ENCODE results near the gene FGF3. TPM values are rescaled to one million over a fixed set of nuclear protein-coding genes. Genes with fewer than 3 reads are reported as not detected.

FGF3 gene
- polyA plus RNA-seq, 12 donors = not detected

DNA sequence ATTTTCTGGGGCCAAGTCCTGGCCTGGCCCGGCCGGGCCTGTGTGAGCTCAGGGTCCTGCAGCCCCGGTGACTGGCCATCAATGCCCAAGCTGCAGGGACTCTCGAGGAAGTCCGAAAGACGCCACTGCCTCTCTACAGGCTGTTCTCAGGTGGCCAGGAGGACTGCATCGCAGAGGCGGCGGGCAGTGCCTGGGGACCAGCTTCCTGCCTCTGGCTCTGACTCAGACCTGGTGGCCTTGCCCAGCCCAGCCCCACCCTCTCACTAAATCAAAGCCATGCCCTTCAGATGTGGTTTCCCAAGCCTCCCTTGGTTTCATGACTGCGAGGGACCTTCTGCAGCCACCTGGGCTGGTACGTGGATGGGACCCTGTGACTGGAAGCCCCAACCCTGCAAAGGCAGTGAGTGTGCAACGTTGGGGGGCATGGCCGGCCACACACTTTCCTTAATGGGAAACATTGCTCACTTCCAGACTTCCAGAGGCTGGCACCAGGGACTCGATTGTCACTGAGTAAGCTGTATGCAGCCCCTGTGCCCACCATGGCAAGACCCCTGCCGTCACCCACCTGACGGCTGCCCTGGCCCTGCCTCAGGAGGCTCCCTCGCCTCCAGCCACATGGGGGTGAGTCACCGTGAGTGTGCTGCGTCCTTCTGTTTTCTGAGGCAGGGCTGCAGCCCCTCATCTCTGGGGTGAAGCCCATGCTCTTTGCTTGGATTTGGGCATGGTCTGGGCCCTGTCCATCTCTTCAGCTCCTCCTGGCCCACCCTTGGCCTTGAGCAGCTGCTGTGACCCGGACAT is 6.0 kb upstream of the FGF3 start:
- DNase-seq = no peak

DNA sequence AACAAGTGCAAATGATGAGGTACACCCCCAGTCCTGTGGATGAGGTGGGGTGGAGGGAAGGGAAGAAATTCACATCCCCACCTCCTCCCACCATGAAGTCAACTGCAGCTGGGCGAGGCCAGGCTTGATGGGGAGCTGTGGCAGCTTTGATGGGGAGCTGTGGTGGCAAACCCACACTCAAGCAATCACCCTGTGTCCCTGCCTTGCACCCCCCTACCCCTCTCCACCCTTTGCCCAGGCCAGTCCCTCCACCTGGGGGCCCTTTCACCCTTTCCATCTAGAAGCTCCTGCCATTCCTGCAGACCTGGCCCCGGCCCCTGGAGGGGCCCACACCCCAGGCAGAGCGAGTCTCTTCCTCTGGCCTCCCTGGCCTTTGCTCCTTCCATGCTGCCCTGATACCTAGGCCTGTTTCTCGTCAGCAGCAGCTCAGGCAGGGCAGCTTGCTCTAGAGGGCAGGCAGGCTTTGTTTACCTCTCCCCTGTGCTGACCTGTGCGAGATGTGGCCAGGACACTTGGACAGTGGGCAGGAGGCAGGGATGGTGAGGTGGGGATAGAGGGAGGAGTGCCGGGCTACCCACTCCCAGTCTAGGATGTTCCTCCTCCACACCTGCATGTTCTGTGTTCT is 4.5 kb upstream of the FGF3 start:
- DNase-seq = no peak

DNA sequence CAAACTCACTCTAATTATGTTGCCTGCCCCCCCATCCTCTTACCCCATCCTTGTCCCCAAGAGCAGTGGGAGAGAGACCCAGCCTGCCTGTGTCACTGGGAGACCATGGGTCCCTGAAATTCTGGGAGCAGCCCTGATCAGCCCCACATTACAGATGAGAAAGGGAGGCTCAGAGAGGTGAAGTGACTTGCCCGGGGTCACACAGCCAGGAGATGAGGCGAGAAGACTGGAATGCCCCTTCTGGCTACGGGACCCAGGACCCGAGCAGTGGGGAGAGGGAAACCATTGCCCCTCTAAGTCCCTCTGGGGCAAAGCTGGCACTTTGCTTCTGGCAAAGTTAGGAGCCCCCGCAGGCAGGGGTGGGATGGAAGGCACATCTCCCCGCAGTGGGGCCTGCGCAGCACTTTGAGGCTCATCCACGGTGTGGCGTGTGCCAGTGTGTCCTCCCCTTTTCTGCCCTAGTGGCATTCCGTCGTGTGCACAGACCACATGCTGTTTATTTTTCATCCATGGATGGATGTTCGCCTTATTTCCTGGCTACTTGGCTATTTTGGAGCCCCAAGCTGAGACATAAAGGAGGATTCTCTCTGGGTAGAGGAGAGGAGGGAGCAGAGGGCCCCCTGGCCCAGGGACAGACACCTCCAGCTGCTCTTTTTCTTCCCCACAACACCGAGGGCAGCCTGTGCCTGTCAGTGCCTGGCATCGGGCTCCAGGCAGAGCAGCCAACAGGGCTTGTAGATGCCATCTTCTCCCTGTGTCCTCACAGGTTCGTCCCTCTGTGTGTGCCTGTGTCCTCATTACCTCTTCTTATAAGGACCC is 3.7 kb upstream of the FGF3 start:
- no peak for DNase-seq

- no peak for DNase-seq
Measured at GRCh38 chr11:69821511-69822040, 2.4 kb upstream of the FGF3 start.

- DNase-seq = no peak
Measured at GRCh38 chr11:69820441-69820840, 1.2 kb upstream of the FGF3 start.

DNA sequence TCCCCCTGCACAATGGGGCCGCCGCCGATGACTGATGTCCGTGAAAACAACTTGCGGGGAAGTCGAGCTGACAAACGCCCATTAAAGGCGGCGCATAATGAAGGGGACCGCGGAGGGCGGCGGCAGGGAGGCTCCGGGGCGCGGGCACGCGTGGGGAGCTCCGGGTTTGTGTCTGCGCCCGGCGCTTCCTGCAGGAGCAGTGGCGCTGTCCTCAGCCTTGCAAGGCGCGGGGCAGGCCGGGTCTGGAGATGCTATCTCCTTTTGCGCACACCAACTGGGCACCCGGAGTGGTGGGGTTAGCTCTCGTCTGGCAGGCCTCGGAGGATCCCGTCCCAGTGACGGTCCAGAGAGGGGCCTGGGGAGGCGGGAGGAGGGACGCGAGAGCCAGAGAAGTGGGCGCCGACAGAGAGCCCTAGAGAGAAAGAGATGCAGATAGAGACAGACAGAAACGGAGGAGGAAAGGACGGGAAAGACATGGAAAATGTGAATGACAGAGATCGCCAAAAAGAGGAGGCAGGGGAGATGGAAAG is 390 bp upstream of the FGF3 start:
- DNase-seq = no peak

- no peak for DNase-seq
Measured at GRCh38 chr11:69818231-69818602, 999 bp downstream of the FGF3 start.

DNA sequence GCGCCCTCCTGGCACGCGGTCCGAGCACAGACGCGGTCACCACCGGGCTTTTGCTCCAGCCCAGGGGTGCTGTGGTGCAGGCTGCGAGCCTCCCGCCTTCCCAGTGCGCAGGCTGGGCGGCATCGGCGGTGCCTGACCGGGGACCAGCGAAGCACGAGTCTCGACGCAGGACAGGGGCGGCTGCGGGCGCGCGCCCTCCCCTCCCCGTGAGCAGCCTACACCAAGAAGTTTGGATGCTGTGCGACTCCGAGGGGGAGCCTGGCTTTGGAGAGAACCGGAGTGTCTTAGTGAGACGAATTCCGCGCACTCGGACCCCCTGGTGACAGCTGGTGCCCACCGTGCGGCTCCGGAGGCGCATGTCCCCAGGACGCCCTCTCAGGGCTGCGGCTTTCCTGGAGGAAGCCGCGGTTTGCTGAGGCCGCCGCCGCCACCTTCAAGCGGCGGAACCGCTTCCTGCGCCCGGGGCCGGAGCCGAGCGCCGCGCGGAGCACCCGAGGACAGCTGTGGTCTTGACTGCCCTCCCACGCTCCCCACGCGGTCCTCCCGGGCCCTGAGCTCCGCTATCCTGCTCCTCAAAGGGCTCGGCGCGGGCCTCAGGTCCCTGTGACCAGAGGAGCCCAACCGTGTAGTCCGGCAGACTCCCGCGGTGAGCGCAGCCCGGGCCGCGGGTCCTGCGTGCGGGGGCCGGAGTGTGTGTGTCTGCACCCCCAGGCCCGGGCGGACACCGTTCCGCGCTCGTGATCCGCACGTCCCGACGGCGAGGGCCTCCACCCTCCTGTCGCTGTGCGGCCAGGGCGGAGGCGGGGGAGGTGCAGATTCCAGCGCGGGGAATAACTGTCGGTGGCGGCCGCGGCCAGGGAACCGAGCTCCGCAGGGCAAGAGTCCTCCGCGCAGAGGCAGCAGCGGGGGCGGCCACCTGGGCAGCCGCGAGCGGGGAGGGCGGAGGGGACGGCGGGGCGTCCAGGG is 1.7 kb downstream of the FGF3 start:
- no peak for DNase-seq

- no peak for DNase-seq
Measured at GRCh38 chr11:69816671-69817070, 2.5 kb downstream of the FGF3 start.

DNA sequence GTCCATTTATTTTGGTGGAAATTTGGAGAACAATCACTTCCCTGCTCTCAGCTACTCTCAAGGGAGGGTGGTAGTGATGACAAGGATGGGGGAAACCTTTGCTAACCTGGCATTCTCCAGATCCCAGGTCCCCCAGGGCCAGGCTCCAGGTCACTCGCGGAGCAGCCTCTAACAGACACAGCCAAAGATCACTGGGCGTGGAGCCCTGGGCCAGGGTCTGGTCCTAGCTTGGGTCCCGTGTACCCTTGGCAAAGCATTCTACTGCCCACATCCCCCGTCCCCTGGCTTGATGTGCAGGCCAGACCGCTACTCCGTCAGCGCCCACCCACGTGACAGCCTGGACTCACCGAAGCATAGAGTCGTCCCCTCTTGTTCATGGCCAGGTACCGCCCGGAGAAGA is 3.2 kb downstream of the FGF3 start:
- DNase-seq = no peak

DNA sequence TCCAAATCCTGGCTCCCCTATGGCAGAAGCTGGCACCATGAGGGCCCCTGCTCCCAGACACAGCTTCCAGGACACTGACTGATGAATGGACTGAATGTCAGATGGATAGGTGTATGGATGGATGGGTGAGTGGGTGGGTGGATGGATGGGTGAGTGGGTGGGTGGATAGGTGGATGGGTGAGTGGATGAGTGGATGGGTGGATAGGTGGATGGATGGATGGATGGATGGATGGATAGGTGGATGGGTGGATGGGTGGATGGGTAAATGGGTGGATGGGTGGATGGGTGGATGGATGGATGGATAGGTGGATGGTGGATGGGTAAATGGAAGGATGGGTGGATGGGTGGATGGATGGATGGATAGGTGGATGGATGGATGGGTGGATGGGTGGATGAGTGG is 4.3 kb downstream of the FGF3 start:
- DNase-seq = no peak

GRCh38 chr11:69814411-69814810 is 4.8 kb downstream of the FGF3 start:
- DNase-seq = no peak

DNA sequence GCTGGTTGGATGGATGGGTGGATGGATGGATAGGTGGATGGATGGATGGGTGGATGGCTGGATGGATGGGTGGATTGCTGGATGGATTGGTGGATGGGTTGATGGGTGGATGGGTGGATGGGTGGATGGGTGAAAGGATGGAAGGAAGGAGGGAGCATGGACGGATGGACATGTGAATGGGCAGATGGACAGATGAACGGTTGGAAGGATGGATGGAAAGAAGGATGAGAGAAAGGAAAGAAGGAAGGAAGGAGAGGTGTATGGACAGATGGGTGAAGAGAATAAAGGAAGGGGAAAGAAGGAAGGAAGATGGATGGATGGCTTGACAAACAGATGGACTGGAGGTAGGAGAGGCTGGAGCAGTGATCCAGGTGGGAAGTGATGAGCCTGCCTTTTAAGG is 5.4 kb downstream of the FGF3 start:
- DNase-seq = no peak

- DNase-seq = no peak
Measured at GRCh38 chr11:69812946-69813345, 6.3 kb downstream of the FGF3 start.

- no peak for DNase-seq
Measured at GRCh38 chr11:69812256-69812655, 7.0 kb downstream of the FGF3 start.

DNA sequence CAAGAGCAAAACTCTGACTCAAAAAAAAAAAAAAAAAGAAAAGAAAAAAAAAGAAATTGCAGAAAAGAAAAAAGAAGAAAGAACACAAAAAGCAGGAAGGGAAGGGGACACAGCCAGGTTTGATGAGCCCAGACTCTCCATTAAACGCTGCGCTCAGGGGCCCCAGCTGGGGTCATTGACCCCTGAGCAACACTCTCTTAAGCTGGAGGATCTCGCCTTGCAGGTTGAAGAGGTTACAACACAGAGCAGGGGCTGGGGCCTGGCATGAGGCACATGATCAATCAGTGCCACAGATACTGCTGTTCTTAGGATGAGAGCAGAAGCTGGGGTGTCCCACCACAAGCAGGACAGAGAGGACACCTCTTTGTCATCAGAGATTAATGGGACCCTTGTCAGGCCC is 7.8 kb downstream of the FGF3 start:
- no peak for DNase-seq

- DNase-seq = no peak
Measured at GRCh38 chr11:69810289-69811118, 8.7 kb downstream of the FGF3 start.

DNA sequence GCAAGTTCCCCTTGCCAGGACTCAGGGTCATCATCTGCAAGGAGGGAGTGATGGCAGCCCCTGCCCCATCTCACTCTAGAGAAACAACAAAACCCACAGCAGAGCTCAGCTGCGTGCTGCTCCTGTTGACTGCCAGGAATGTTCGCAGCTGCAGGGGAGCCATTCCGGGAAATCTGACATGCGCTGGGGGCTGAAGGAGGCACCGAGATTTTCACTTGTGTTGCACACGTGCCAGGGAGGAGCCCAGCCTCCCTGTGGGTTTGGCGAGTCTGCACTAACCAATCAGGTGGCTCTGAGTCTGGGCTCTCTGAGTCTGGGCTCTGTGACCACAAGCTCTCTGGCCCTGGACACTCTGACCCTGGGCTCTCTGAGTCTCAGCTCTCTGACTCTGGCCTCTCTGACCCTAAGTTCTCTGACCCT is 10.5 kb downstream of the FGF3 start:
- no peak for DNase-seq

DNA sequence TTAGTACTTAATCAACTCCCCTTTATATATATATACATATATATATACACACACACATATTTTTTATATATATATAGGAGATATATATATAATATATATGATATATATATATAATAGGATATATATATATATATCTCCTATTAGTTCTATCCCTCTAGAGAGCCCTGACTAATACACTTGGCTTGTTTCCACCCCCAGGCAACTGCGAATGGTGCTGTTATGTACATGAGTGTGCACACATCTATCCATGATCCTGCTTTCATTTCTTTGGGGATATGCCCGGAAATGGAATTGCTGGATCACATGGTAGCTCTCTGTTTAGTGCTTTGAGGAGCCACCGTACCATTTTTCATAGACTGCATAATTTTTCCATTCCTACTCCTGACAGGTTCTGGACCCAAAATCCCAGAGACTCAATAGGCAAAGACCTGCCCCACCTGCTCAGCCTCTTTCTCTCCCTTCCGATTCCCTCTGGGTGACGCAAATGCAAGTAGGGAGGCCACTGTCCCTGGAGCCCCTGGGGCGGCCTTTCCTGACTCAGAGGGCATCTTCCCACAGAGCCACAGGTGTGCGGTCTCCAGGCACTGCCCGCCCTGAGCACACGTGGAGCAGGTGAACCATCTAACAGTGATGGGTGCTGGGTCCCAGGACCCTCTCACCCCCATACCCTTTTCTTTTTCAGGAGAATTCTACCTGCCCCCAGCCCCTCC is 12.0 kb downstream of the FGF3 start:
- DNase-seq = no peak
